ENCODE measurements around the gene C1QTNF6. TPM values are rescaled to one million over a fixed set of nuclear protein-coding genes. Genes with fewer than 3 reads are reported as not detected.

Gene C1QTNF6
- total RNA-seq, 1 experiment from 2014 or later, result 6.3 TPM

DNA sequence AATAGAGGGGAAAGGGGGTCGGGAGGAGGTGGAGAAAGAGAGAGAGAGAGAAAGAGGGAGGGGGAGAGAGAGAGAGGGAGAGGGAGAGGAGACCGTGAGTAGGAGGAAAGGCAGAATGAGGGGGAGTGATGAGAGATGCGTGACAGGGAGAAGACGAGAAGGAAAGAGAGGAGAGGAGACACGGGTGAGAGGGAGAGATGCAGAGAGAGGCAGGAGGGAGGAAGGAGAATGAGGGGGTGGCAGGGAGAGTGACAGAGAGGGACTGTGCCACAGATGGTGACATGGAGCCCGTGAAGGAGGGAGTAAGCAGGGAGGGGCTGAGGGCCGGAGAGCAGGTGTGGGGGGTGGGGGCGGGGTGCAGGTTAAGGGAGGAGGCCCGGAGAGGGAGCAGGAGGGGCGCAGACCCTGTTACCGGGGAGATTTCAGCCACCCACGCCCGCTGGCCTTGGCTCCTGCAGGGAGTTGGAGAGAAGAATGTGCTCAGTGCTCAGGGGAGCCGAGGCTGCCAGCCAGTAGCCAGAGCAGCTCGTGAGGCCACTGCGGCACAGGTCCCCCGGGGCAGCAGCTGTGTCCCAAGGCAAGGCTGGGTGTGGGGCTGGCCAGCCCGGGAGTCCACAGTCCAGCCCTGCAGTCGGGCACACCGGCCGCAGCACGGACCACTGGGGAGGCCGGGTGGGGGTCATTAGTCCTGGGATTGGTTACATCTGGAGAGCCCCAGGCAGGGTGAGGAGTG lies 24.3 kb upstream of the C1QTNF6 start, which contains the start of gene SSTR3:
Gene SSTR3, minus strand, starts transcription at position 304 of the 733 bp plus-strand sequence. CDS start 4,674 bp downstream, outside the sequence.
- Histone ChIP-seq H3K9me3 (ENCODE audit: low read depth, low read length, poor library complexity, severe bottlenecking) (no peaks in the 10 kb centered on the region), H3K4me3 (ENCODE audit: low read depth, low read length, poor library complexity, severe bottlenecking) (no peak within 1 kb of the TSS), H3K36me3 (ENCODE audit: insufficient read depth, low read length, poor library complexity, severe bottlenecking) (no peaks in the 10 kb centered on the region), H3K4me1 (ENCODE audit: insufficient read depth, low read length, poor library complexity, severe bottlenecking) (no peaks in the 10 kb centered on the region), H3K27ac (ENCODE audit: low read depth, low read length, poor library complexity, severe bottlenecking) (no peak within 1 kb of the TSS), H3K27me3 (replicated peaks; ENCODE audit: insufficient read depth, low read depth, low read length, poor library complexity) (no peaks in the 10 kb centered on the region)
- ChIA-PET POLR2A (ENCODE audit: low non-redundant PET) (no interaction called here), CTCF (no interaction called here)
- intact Hi-C loops (cut with micrococcal nuclease; ENCODE audit: unreplicated experiment), result no loop called here
- DNase-seq (ENCODE audit: low spot score), result no peak
- no TSS peak for BruUV-seq (replicated peaks)
- TF ChIP-seq, protein P1, sequence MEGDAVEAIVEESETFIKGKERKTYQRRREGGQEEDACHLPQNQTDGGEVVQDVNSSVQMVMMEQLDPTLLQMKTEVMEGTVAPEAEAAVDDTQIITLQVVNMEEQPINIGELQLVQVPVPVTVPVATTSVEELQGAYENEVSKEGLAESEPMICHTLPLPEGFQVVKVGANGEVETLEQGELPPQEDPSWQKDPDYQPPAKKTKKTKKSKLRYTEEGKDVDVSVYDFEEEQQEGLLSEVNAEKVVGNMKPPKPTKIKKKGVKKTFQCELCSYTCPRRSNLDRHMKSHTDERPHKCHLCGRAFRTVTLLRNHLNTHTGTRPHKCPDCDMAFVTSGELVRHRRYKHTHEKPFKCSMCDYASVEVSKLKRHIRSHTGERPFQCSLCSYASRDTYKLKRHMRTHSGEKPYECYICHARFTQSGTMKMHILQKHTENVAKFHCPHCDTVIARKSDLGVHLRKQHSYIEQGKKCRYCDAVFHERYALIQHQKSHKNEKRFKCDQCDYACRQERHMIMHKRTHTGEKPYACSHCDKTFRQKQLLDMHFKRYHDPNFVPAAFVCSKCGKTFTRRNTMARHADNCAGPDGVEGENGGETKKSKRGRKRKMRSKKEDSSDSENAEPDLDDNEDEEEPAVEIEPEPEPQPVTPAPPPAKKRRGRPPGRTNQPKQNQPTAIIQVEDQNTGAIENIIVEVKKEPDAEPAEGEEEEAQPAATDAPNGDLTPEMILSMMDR (conservative IDR thresholded peaks at IDR 0.05; ENCODE audit: low read depth, low read length), result no peak
- no peak for TF ChIP-seq EZH2 (IDR thresholded peaks at IDR 0.05; ENCODE audit: borderline replicate concordance, low read depth, low read length, poor library complexity, severe bottlenecking)

DNA sequence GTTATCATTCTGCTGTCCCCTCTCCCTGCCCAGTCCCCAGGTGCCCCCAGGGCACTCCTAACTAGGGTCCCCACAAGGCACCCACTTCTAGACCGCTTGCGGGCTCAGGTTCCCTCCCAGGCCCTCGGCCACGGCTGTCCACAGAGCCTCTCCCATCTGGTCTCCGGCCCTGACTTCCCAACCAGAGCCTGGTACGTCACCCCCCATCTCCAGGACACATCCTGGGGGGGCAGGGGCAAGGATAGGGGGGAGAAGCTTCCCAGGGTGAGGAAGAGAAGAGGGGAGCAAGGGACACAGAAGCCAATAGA lies 23.8 kb upstream of the C1QTNF6 start:
- CTCF ChIA-PET, result no interaction called here
- Histone ChIP-seq H3K4me3 (ENCODE audit: low read depth, low read length, poor library complexity, severe bottlenecking) (no peak overlapping the region), H3K27ac (ENCODE audit: low read depth, low read length, poor library complexity, severe bottlenecking) (no peak overlapping the region), H3K9me3 (ENCODE audit: low read depth, low read length, poor library complexity, severe bottlenecking) (no peaks in the 10 kb centered on the region), H3K4me1 (ENCODE audit: insufficient read depth, low read length, poor library complexity, severe bottlenecking) (no peaks in the 10 kb centered on the region), H3K27me3 (replicated peaks; ENCODE audit: insufficient read depth, low read depth, low read length, poor library complexity) (no peaks in the 10 kb centered on the region), H3K36me3 (ENCODE audit: insufficient read depth, low read length, poor library complexity, severe bottlenecking) (no peaks in the 10 kb centered on the region)
- no TSS peak for BruUV-seq (replicated peaks)
- intact Hi-C loops (cut with micrococcal nuclease; ENCODE audit: unreplicated experiment), result no loop called here
- POLR2A ChIA-PET (ENCODE audit: low non-redundant PET), result no interaction called here
- DNase-seq (ENCODE audit: low spot score), result no peak
- TF ChIP-seq, protein P1 (conservative IDR thresholded peaks at IDR 0.05; ENCODE audit: low read depth, low read length), result no peak
- TF ChIP-seq EZH2 (IDR thresholded peaks at IDR 0.05; ENCODE audit: borderline replicate concordance, low read depth, low read length, poor library complexity, severe bottlenecking), result no peak

DNA sequence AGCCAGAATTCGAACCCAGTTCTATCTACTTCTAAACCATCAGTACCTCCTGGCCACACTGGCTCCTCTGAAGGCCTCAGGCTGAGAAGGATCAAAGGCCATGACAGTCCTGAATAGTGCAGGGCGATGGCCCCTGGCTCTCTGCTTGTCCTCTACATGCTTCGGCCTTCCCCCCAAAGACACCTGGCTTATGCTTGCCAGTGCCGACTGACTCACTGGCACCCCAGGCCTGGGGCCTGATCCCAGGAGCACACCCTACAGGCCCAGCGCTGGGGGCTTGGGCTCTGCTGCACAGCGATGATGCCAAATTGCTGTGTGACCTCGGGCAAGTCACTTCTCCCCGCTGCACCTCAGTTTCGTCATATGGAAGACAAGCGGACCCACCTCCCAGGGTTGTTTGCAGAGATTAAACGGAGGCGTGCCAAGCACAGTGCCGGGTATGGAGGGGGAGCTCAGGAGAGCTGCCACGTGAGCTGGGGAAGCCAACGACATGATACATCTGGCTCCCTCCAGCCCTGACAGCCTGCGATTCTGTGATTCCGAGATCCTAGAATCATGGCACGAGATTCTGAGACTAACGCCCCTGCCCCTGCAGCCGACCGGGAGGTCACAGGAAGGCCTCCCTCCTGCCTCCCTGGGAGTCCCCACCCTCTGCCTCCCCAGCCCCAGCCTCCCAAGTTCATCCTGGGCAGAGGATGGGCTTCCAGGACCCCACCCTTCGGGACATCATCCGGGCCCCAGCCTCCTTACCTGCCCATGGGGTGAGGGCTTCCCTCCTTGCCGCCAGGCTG lies 23.2 kb upstream of the C1QTNF6 start:
- H3K27me3 ChIP-seq (replicated peaks; ENCODE audit: insufficient read depth, low read depth, low read length, poor library complexity), result no peaks in the 10 kb centered on the region

More for the DNA sequence above, 23.2 kb upstream of the C1QTNF6 start:
- intact Hi-C loops (cut with micrococcal nuclease; ENCODE audit: unreplicated experiment), result no loop called here
- Histone ChIP-seq H3K4me3 (ENCODE audit: low read depth, low read length, poor library complexity, severe bottlenecking) (no peak overlapping the region), H3K27ac (ENCODE audit: low read depth, low read length, poor library complexity, severe bottlenecking) (no peak overlapping the region), H3K4me1 (ENCODE audit: insufficient read depth, low read length, poor library complexity, severe bottlenecking) (no peaks in the 10 kb centered on the region), H3K9me3 (ENCODE audit: low read depth, low read length, poor library complexity, severe bottlenecking) (no peaks in the 10 kb centered on the region), H3K36me3 (ENCODE audit: insufficient read depth, low read length, poor library complexity, severe bottlenecking) (no peaks in the 10 kb centered on the region)
- DNase-seq (ENCODE audit: low spot score), result no peak
- BruUV-seq (replicated peaks), result no TSS peak
- ChIA-PET CTCF (no interaction called here), POLR2A (ENCODE audit: low non-redundant PET) (no interaction called here)
- TF ChIP-seq EZH2 (IDR thresholded peaks at IDR 0.05; ENCODE audit: borderline replicate concordance, low read depth, low read length, poor library complexity, severe bottlenecking), result no peak
- TF ChIP-seq, protein P1 (conservative IDR thresholded peaks at IDR 0.05; ENCODE audit: low read depth, low read length), result no peak

Data from A673 (cell line).